A549 treated with AZD2906 at 1 μM for 4 hours (cell line): ENCODE measurements around the gene C1QTNF9. TPM values are rescaled to one million over a fixed set of nuclear protein-coding genes. Genes with fewer than 3 reads are reported as not detected.

ENCODE experiments used
- total RNA-seq: library from RNA; stranded (reverse); fragments of 200-300 nt; extraction: Qiagen RNA extraction; gene quantifications from 5 replicates; pipeline ENCODE4 v1.2.3, GENCODE V29; 2022

The C1QTNF9 gene
- not detected in 5 replicates for total RNA-seq

GRCh38 chr13:24309300-24309699 lies at the start of gene C1QTNF9:
C1QTNF9 (plus strand) TSS chr13:24309580; CDS start chr13:24316004, 6,424 bp downstream.

Other genes starting within 250 kb of the C1QTNF9 start
- gene SPATA13, start 148.9 kb upstream of the C1QTNF9 start, total RNA-seq = 6.9 to 8.8 TPM (median 7.5 TPM) in 5 replicates
- 38.8 to 51.3 TPM (median 45.2 TPM) in 5 replicates for gene PARP4, start 203.2 kb downstream of the C1QTNF9 start, total RNA-seq